Activated CD4-positive, CD25-positive, alpha-beta regulatory T cell (primary cell): ENCODE data around the gene PCDHB13.
"Not testable (repeated sequence)": the region's sequence is repeated elsewhere in the genome, so short reads cannot be mapped to it uniquely, and the experiment has no call there.

Experiments used
- DNase-seq, 4 experiments: peaks; one replicate each; lab custom pipeline; 2025; lab: John Stamatoyannopoulos, UW

PCDHB13 gene

DNA sequence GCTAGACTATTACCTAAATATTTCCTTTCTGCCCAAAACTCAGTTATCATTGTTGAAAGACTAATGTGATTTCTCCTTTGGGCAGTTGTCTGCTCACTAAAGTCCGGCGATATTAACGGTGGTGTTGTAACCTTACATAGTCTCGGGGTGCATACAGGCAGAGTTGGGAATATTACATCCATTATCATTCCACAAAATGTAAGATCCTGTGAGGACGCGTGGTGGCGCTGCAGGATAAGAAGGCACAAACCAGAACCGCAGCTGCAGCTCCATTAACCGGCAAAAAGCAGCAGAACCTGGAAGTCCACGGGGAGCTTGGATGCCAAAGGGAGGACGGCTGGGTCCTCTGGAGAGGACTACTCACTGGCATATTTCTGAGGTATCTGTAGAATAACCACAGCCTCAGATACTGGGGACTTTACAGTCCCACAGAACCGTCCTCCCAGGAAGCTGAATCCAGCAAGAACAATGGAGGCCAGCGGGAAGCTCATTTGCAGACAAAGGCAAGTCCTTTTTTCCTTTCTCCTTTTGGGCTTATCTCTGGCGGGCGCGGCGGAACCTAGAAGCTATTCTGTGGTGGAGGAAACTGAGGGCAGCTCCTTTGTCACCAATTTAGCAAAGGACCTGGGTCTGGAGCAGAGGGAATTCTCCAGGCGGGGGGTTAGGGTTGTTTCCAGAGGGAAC is at the start of gene PCDHB13:
Gene PCDHB13 (plus strand): TSS at position 264 of the 684 bp plus-strand sequence. CDS start 205 bp downstream, at position 469.
- not testable (repeated sequence) for DNase-seq

DNA sequence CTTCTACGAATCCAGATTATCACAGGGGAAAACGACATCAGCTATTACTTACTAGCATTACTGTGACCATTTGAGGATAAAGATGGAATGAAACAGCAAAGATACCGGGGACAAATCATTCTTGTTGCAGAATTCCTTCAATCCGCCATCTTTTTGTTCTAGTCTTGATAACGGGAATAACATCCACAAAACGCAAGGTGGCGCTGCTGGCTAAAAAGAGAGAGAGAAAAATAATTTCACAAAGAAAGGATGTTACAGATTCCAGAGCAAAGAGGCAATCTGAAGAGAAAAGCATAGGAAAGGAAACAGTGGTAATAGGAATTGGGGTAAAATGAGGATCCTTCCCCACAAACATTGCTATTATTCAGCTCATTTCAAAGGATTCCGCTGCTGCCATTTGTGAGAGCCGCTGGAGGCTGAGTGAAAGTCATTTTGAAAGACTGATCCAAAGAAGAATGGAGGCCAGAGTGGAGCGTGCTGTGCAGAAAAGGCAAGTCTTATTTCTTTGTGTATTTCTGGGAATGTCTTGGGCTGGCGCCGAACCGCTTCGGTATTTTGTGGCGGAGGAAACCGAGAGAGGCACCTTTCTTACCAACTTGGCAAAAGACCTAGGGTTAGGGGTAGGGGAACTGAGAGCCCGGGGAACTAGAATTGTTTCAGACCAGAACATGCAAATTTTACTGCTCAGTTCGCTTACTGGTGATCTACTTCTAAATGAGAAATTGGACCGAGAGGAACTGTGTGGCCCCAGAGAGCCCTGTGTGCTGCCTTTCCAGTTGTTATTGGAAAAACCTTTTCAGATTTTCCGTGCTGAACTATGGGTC is 41.1 kb upstream of the PCDHB13 start, which contains the start of gene PCDHB7:
Gene PCDHB7 (plus strand): TSS at position 264 of the 824 bp plus-strand sequence. CDS start 192 bp downstream, at position 456.
- no peak for DNase-seq

DNA sequence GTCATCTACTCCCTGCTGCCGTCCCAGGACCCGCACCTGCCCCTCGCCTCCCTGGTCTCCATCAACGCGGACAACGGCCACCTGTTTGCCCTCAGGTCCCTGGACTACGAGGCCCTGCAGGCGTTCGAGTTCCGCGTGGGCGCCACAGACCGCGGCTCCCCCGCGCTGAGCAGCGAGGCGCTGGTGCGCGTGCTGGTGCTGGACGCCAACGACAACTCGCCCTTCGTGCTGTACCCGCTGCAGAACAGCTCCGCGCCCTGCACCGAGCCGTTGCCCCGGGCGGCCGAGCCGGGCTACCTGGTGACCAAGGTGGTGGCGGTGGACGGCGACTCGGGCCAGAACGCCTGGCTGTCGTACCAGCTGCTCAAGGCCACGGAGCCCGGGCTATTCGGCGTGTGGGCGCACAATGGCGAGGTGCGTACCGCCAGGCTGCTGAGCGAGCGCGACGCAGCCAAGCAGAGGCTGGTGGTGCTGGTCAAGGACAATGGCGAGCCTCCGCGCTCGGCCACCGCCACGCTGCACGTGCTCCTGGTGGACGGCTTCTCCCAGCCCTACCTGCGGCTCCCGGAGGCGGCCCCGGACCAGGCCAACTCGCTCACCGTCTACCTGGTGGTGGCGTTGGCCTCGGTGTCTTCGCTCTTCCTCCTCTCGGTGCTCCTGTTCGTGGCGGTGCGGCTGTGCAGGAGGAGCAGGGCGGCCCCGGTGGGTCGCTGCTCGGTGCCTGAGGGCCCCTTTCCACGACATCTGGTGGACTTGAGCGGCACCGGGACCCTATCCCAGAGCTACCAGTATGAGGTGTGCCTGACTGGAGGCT is 39.2 kb upstream of the PCDHB13 start:
- DNase-seq, result not testable (repeated sequence)

DNA sequence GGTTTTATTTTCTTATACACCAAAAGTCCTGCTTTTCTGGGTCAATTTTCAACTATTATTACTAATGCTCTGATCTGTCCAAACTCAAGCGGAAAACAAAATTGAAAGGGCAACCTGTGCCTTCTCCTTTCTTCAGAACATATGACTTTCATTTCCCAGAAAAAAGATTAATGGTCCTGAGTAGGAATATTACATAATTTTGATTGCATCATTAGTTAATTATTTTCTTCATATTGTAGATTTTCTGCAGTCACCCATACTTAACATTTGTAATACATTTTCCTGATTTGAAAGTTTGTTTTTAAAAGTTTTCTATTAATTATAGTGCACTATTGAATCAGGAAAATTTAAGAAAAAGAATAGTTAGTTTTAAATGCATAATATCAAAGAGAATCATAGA is 37.8 kb upstream of the PCDHB13 start:
- DNase-seq, result no peak

DNA sequence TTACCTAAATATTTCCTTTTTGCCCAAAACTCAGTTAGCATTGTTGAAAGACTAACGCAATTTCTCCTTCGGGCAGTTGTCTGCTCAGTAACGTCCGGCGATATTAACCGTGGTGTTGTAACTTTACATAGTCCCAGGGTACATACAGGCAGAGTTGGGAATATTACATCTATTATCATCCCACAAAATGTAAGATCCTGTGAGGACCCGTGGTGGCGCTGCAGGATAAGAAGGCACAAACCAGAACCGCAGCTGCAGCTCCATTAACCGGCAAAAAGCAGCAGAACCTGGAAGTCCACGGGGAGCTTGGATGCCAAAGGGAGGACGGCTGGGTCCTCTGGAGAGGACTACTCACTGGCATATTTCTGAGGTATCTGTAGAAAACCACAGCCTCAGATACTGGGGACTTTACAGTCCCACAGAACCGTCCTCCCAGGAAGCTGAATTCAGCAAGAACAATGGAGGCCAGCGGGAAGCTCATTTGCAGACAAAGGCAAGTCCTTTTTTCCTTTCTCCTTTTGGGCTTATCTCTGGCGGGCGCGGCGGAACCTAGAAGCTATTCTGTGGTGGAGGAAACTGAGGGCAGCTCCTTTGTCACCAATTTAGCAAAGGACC is 36.0 kb upstream of the PCDHB13 start, which contains the start of gene PCDHB8:
Gene PCDHB8 (plus strand): TSS at position 214 of the 615 bp plus-strand sequence. CDS start 245 bp downstream, at position 459.
- not testable (repeated sequence) for DNase-seq

DNA sequence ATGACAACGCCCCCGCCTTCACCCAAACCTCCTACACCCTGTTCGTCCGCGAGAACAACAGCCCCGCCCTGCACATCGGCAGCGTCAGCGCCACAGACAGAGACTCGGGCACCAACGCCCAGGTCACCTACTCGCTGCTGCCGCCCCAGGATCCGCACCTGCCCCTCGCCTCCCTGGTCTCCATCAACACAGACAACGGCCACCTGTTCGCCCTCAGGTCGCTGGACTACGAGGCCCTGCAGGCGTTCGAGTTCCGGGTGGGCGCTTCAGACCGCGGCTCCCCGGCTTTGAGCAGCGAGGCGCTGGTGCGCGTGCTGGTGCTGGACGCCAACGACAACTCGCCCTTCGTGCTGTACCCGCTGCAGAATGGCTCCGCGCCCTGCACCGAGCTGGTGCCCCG is 34.3 kb upstream of the PCDHB13 start:
- DNase-seq, result not testable (repeated sequence)

DNA sequence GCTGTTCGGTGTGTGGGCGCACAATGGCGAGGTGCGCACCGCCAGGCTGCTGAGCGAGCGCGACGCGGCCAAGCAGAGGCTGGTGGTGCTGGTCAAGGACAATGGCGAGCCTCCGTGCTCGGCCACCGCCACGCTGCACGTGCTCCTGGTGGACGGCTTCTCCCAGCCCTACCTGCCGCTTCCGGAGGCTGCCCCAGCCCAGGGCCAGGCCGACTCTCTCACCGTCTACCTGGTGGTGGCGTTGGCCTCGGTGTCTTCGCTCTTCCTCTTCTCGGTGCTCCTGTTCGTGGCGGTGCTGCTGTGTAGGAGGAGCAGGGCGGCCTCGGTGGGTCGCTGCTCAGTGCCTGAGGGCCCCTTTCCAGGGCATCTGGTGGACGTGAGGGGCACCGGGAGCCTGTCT is 33.8 kb upstream of the PCDHB13 start:
- not testable (repeated sequence) for DNase-seq

DNA sequence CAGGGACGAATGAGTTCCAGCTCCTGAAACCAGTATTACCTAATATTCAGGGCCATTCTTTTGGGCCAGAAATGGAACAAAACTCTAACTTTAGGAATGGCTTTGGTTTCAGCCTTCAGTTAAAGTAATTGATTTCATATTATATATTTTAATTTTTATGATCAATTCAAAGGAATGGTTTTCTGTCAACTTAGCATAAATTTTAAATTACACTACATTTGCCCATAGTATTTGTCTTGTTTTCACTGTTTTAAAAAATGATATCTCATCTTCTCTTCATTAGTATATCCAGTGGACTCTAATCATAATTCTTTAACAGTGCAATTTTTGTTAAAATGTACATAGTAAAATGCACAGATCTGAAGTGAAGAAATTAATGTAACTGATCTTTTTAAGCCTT is 33.4 kb upstream of the PCDHB13 start:
- DNase-seq, result no peak

DNA sequence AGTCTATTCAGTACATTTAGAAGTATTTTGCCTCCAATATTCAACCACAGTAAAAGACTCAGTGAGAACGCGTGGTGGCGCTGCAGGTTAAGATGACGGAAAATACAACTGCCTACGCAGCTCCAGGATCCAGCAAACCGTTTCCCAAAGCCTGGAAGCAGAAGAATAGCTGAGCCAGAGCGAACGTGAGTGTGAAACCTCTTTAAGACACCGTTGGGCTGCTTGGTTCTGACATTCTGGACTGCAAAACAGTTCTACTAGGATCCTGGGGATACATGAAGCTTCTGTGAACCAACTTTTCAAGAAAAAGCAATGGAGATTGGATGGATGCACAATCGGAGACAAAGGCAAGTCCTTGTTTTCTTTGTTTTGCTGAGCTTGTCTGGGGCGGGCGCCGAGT is 31.5 kb upstream of the PCDHB13 start, which contains the start of gene PCDHB16:
Gene PCDHB16 (plus strand): TSS at position 140 of the 400 bp plus-strand sequence. CDS start 173 bp downstream, at position 313.
- DNase-seq, result no peak

DNA sequence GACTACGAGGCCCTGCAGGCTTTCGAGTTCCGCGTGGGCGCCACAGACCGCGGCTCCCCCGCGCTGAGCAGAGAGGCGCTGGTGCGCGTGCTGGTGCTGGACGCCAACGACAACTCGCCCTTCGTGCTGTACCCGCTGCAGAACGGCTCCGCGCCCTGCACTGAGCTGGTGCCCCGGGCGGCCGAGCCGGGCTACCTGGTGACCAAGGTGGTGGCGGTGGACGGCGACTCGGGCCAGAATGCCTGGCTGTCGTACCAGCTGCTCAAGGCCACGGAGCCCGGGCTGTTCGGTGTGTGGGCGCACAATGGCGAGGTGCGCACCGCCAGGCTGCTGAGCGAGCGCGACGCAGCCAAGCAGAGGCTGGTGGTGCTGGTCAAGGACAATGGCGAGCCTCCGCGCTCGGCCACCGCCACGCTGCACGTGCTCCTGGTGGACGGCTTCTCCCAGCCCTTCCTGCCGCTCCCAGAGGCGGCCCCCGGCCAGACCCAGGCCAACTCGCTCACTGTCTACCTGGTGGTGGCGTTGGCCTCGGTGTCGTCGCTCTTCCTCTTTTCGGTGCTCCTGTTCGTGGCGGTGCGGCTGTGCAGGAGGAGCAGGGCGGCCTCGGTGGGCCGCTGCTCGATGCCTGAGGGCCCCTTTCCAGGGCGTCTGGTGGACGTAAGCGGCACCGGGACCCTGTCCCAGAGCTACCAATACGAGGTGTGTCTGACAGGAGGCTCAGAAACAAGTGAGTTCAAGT is 29.4 kb upstream of the PCDHB13 start:
- DNase-seq, result not testable (repeated sequence)

DNA sequence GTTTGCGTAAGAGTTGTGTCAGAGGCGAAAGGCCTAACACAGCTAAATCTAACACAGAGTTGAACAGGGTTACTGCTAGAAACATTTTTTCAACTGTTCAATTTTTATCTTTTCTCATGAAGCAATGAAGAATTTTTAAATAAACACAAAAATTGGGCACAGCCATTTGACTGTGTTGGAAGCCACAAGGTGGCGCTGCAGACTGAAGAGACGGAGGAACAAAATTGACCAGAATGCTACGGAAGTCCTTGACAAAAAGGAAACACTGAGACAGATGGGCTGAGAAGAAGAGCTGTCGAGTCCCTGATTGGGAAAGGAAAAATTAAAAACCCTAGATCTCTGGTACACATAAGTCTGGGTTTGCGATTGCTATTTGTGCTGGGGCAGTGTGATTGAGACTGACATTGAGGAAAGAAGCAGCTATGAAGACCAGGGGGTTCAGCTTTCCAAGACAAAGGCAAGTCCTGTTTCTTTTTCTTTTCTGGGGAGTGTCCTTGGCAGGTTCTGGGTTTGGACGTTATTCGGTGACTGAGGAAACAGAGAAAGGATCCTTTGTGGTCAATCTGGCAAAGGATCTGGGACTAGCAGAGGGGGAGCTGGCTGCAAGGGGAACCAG is 26.7 kb upstream of the PCDHB13 start, which contains the start of gene PCDHB9:
Gene PCDHB9 (plus strand): TSS at position 265 of the 616 bp plus-strand sequence. CDS start 158 bp downstream, at position 423.
- no peak for DNase-seq

DNA sequence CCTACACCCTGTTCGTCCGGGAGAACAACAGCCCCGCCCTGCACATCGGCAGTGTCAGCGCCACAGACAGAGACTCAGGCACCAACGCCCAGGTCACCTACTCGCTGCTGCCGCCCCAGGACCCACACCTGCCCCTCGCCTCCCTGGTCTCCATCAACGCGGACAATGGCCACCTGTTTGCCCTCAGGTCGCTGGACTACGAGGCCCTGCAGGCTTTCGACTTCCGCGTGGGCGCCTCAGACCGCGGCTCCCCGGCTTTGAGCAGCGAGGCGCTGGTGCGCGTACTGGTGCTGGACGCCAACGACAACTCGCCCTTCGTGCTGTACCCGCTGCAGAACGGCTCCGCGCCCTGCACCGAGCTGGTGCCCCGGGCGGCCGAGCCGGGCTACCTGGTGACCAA is 25.0 kb upstream of the PCDHB13 start:
- DNase-seq, result not testable (repeated sequence)

DNA sequence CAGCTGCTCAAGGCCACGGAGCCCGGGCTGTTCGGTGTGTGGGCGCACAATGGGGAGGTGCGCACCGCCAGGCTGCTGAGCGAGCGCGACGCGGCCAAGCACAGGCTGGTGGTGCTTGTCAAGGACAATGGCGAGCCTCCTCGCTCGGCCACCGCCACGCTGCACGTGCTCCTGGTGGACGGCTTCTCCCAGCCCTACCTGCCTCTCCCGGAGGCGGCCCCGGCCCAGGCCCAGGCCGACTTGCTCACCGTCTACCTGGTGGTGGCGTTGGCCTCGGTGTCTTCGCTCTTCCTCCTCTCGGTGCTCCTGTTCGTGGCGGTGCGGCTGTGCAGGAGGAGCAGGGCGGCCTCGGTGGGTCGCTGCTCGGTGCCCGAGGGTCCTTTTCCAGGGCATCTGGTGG is 24.6 kb upstream of the PCDHB13 start:
- not testable (repeated sequence) for DNase-seq

DNA sequence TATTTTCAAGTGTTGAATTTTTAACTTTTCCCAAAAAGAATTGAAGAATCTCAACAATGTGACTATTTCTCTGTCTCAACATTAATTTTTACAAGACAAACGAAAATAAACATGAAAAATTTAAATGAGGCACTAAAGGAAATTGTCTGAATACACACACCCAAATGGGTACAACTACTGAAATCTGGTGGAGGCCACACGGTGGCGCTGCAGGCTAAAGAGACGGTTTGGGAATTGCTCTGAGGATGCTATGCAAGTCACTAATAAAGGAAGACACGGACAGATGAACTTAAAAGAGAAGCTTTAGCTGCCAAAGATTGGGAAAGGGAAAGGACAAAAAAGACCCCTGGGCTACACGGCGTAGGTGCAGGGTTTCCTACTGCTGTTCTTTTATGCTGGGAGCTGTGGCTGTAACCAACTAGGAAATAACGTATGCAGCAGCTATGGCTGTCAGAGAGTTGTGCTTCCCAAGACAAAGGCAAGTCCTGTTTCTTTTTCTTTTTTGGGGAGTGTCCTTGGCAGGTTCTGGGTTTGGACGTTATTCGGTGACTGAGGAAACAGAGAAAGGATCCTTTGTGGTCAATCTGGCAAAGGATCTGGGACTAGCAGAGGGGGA is 21.5 kb upstream of the PCDHB13 start, which contains the start of gene PCDHB10:
Gene PCDHB10 (plus strand): TSS at position 244 of the 616 bp plus-strand sequence. CDS start 200 bp downstream, at position 444.
- no peak for DNase-seq

DNA sequence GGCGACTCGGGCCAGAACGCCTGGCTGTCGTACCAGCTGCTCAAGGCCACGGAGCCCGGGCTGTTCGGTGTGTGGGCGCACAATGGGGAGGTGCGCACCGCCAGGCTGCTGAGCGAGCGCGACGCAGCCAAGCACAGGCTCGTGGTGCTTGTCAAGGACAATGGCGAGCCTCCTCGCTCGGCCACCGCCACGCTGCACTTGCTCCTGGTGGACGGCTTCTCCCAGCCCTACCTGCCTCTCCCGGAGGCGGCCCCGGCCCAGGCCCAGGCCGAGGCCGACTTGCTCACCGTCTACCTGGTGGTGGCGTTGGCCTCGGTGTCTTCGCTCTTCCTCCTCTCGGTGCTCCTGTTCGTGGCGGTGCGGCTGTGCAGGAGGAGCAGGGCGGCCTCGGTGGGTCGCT is 19.4 kb upstream of the PCDHB13 start:
- DNase-seq, result not testable (repeated sequence)

DNA sequence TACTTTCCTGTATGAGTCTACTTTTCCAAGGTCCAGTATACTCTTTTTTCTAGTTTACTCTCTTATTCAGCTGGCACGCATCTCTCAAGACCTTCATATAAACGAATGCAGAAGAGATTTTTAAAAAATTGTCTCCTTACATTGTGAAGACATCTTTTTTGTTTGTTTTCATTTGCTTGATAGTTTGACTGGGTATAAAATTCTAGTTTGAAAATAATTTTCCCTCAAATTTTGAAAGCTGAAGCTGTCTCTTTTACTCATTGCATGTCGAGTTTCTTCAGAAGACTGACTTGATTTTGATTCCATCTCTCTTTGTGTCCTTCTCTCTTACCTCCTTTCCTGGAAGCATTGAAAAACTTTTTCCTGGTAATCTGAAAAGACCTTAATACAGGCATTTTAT is 17.4 kb upstream of the PCDHB13 start:
- no peak for DNase-seq

DNA sequence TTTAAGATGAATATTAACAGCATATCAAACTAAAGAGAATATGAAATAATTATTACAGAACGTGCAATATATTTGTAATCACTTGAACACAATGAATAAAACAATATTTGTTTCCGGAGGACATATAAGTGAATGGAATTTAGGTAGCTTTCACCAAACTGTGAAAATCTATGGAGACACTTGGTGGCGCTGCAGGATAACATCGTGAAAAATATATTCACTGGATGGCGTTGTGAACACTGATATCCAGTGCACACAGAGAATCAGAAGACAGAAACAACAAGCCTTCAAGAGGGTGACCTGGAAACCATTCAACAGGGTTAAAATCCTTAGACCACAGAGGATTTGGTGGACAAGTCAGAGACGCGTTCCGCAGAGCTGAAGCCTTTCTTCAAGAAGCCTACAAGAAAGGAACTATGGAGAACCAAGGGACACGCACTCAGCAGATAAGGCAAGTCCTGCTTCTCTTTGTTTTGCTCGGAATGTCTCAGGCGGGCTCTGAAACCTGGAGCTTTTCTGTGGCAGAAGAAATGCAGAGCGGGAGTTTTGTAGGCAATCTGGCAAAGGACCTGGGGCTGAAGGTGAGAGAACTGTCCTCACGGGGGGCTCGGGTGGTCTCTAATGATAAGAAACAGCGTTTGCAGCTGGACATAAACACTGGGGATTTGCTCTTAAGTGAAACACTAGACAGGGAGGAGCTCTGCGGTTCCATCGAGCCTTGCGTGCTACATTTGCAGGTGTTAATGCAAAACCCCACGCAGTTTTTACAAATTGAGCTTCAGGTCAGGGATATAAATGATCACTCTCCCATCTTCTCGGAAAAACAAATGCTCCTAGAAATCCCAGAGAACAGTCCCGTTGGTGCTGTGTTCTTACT is 14.1 kb upstream of the PCDHB13 start, which contains the start of gene PCDHB11:
Gene PCDHB11 (plus strand): TSS at position 269 of the 877 bp plus-strand sequence. CDS start 148 bp downstream, at position 417.
- no peak for DNase-seq

DNA sequence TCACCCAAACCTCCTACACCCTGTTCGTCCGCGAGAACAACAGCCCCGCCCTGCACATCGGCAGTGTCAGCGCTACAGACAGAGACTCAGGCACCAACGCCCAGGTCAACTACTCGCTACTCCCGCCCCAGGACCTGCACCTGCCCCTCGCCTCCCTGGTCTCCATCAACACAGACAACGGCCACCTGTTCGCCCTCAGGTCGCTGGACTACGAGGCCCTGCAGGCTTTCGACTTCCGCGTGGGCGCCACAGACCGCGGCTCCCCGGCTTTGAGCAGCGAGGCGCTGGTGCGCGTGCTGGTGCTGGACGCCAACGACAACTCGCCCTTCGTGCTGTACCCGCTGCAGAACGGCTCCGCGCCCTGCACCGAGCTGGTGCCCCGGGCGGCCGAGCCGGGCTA is 12.6 kb upstream of the PCDHB13 start:
- not testable (repeated sequence) for DNase-seq
